ENCODE measurements around the gene ACP7. TPM values are rescaled to one million over a fixed set of nuclear protein-coding genes. Genes with fewer than 3 reads are reported as not detected.

ACP7 gene
- total RNA-seq, 1 experiment from 2014 or later, result not detected

DNA sequence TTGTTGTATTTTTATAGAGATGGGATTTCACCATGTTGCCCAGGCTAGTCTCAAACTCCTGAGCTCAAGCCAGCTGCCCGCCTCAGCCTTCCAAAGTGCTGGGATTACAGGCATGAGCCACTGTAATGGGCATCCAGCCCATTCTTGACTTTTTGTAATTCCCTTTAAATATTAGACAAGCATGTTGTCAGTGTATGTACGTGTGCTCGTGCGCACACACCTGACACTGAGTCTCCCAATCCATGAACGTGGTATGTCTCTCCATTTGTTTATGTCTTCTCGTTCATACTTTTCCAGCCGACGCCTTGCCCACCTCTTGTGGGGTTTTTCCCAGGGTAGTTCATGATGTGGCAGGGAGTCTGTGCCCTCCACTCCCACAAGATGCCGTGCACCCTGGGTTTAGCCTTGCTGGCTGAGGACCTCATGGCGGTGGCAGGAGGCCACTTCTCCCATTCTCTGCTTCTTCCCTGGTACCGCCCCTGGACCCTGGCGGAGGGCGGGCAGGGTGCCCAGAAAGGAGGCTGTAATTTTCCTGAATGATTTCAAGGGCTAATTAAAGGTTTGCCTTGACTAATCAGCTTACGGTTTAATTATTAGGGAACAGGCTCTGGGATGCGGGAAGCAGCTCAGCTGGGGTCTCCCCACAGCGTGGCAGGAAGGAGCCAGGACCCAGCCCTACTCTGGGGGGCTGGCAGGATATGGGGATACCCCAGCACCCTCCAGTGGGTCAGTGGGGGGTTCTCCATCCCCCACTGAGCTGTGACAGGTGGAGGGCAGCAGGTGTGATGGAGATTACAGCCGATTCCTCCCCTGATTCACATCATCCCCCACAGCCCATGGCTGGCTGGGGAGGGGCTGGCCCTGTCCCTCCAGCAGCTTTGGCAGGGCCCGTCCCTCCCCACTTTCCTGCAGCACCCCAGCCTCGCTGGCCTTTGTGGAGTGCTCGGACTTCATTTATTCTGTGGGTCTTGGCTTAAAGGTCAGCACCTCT is 54.3 kb downstream of the ACP7 start:
- intact Hi-C loops (cut with micrococcal nuclease), result no loop called here
- H3K9me3 Mint-ChIP-seq (ENCODE audit: unreplicated experiment), result no peaks in the 10 kb centered on the region

DNA sequence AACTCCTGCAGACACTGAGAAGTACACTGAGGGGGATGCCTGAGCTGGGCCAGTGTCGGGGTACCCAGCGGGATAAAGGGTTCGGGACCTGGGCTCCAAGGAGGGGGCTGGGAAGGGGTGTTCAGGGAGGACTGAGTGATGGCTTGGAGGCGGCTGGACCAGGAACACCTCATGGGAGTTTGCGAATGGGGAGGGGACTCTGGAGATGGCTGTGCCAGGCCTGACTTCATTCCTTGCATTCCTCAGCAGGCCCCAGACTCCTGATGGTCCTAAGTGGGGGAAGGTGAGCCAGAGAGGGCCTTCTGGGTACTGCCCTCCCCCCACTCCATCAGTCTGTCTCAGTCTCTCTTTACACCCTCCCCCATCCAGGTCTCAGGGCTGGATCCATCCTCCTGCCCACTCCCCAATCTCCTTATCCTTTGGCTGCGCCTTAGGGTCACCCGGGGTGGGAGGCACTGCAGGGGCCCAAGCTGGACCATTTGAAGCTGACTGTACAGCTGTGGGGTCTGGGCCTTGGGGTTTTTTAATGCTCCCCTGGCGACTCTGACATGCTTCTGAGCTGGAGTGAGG is 55.2 kb downstream of the ACP7 start:
- no peak overlapping the region for H3K4me3 Mint-ChIP-seq (ENCODE audit: unreplicated experiment)
- ChIA-PET CTCF (no interaction called here), POLR2A (no interaction called here)
- peaks cover 7% of the 10 kb centered on the region for H3K36me3 Mint-ChIP-seq (ENCODE audit: insufficient read depth, unreplicated experiment)
- no peak overlapping the region for H3K27ac Mint-ChIP-seq (ENCODE audit: low read depth, unreplicated experiment)
- H3K27me3 Mint-ChIP-seq (ENCODE audit: insufficient read depth, unreplicated experiment), result no peaks in the 10 kb centered on the region
- no peaks in the 10 kb centered on the region for H3K9me3 Mint-ChIP-seq (ENCODE audit: unreplicated experiment)
- DNase-seq (ENCODE audit: unreplicated experiment), result no peak
- intact Hi-C loops (cut with micrococcal nuclease), result no loop called here
- BruUV-seq (replicated peaks), result no TSS peak
- H3K4me1 Mint-ChIP-seq (ENCODE audit: insufficient read depth, unreplicated experiment), result peaks cover 8% of the 10 kb centered on the region
- TF ChIP-seq CTCF (IDR thresholded peaks at IDR 0.05; ENCODE audit: unreplicated experiment), result no peak

More for the DNA sequence above, 54.3 kb downstream of the ACP7 start:
- ChIA-PET CTCF (interaction anchor here (0.6 kb wide), 1 partner anchor 114 kb away, joined by 4 read pairs; no protein-coding TSS in a partner anchor), POLR2A (interaction anchor here (1.3 kb wide), 1 partner anchor 10 kb away, joined by 4 read pairs; no protein-coding TSS in a partner anchor)
- Mint-ChIP-seq H3K27ac (ENCODE audit: low read depth, unreplicated experiment) (no peak overlapping the region), H3K36me3 (ENCODE audit: insufficient read depth, unreplicated experiment) (peaks cover 7% of the 10 kb centered on the region), H3K4me1 (ENCODE audit: insufficient read depth, unreplicated experiment) (peaks cover 8% of the 10 kb centered on the region), H3K27me3 (ENCODE audit: insufficient read depth, unreplicated experiment) (no peaks in the 10 kb centered on the region), H3K4me3 (ENCODE audit: unreplicated experiment) (no peak overlapping the region)
- DNase-seq (ENCODE audit: unreplicated experiment), result no peak
- BruUV-seq (replicated peaks), result no TSS peak
- TF ChIP-seq CTCF (IDR thresholded peaks at IDR 0.05; ENCODE audit: unreplicated experiment), result no peak

- no TSS peak for BruUV-seq (replicated peaks)
- Mint-ChIP-seq H3K36me3 (ENCODE audit: insufficient read depth, unreplicated experiment) (peaks cover 9% of the 10 kb centered on the region), H3K27ac (ENCODE audit: low read depth, unreplicated experiment) (no peak overlapping the region), H3K4me3 (ENCODE audit: unreplicated experiment) (no peak overlapping the region), H3K9me3 (ENCODE audit: unreplicated experiment) (no peaks in the 10 kb centered on the region), H3K4me1 (ENCODE audit: insufficient read depth, unreplicated experiment) (peaks cover 8% of the 10 kb centered on the region), H3K27me3 (ENCODE audit: insufficient read depth, unreplicated experiment) (no peaks in the 10 kb centered on the region)
- no peak for TF ChIP-seq CTCF (IDR thresholded peaks at IDR 0.05; ENCODE audit: unreplicated experiment)
- intact Hi-C loops (cut with micrococcal nuclease), result no loop called here
- DNase-seq (ENCODE audit: unreplicated experiment), result no peak
- CTCF ChIA-PET, result interaction anchor here (0.9 kb wide), 1 partner anchor 21 kb away, joined by 3 read pairs; no protein-coding TSS in a partner anchor
- POLR2A ChIA-PET, result no interaction called here
These were observed 55.8 kb downstream of the ACP7 start for GRCh38 chr19:39139971-39140453.

DNA sequence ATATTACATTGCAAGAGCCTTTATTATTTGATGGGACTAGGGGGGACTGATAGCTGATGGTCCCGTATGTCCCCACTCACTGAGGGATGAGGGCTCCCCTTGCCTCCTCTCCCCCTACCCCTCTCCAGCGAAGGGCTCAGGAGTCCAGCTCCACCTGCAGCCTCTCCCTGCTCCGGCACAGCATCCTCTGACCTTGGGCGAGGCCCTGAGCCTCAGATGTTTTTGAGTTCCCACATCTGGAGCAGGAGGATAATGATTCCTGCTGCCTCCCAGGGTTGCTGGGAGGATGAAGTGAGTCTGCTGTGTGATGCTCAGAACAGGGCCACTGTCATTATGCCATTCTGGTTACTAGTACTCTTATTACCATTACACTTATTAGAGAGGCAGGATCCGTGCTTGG is 56.4 kb downstream of the ACP7 start:
- intact Hi-C loops (cut with micrococcal nuclease), result no loop called here
- Mint-ChIP-seq H3K4me3 (ENCODE audit: unreplicated experiment) (no peak overlapping the region), H3K9me3 (ENCODE audit: unreplicated experiment) (no peaks in the 10 kb centered on the region), H3K27ac (ENCODE audit: low read depth, unreplicated experiment) (no peak overlapping the region), H3K36me3 (ENCODE audit: insufficient read depth, unreplicated experiment) (peaks cover 13% of the 10 kb centered on the region), H3K4me1 (ENCODE audit: insufficient read depth, unreplicated experiment) (peaks cover 8% of the 10 kb centered on the region), H3K27me3 (ENCODE audit: insufficient read depth, unreplicated experiment) (no peaks in the 10 kb centered on the region)
- TF ChIP-seq CTCF (IDR thresholded peaks at IDR 0.05; ENCODE audit: unreplicated experiment), result no peak
- no TSS peak for BruUV-seq (replicated peaks)
- no peak for DNase-seq (ENCODE audit: unreplicated experiment)
- POLR2A ChIA-PET, result no interaction called here
- CTCF ChIA-PET, result interaction anchor here (0.6 to 0.9 kb wide), 2 partner anchors 22 to 511 kb away, joined by 3 read pairs; no protein-coding TSS in a partner anchor
